ENCODE data around the gene ITCH.

DNA sequence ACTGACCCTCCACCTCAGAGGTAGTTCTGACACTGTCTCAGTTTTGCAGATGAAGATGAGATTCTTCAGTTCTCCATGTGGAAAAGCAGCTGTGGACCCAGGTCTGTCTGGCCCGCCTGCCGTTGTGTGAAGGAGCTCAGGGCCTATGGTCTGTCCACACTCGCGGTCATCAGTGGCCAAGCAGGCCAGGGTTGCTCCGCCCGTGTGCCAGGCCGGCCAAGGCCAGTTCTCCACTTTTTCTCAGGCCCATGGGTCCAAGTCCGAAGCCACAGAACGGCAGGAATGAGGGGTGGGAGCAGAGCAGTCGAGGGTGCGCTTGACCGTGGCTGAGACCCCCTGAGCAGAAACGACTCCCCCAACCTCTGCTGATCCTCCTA is 186.8 kb downstream of the ITCH start:
- TF ChIP-seq, protein P1, sequence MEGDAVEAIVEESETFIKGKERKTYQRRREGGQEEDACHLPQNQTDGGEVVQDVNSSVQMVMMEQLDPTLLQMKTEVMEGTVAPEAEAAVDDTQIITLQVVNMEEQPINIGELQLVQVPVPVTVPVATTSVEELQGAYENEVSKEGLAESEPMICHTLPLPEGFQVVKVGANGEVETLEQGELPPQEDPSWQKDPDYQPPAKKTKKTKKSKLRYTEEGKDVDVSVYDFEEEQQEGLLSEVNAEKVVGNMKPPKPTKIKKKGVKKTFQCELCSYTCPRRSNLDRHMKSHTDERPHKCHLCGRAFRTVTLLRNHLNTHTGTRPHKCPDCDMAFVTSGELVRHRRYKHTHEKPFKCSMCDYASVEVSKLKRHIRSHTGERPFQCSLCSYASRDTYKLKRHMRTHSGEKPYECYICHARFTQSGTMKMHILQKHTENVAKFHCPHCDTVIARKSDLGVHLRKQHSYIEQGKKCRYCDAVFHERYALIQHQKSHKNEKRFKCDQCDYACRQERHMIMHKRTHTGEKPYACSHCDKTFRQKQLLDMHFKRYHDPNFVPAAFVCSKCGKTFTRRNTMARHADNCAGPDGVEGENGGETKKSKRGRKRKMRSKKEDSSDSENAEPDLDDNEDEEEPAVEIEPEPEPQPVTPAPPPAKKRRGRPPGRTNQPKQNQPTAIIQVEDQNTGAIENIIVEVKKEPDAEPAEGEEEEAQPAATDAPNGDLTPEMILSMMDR (tag by site-specific recombination; IDR thresholded peaks at IDR 0.05), result no peak
- TF ChIP-seq ZNF707 (tag by site-specific recombination; IDR thresholded peaks at IDR 0.05) (no peak), ZNF311 (tag by site-specific recombination; IDR thresholded peaks at IDR 0.05; ENCODE audit: borderline replicate concordance) (no peak), ZNF10 (tag by site-specific recombination; IDR thresholded peaks at IDR 0.05) (no peak), GLI4 (tag by site-specific recombination; IDR thresholded peaks at IDR 0.05) (no peak), SP7 (tag by site-specific recombination; IDR thresholded peaks at IDR 0.05) (no peak), ZNF239 (tag by site-specific recombination; IDR thresholded peaks at IDR 0.05) (no peak), ZNF223 (tag by site-specific recombination; IDR thresholded peaks at IDR 0.05) (no peak), RBAK (tag by site-specific recombination; IDR thresholded peaks at IDR 0.05) (no peak), ZNF837 (tag by site-specific recombination; IDR thresholded peaks at IDR 0.05) (no peak)
- TF ChIP-seq, protein P2, sequence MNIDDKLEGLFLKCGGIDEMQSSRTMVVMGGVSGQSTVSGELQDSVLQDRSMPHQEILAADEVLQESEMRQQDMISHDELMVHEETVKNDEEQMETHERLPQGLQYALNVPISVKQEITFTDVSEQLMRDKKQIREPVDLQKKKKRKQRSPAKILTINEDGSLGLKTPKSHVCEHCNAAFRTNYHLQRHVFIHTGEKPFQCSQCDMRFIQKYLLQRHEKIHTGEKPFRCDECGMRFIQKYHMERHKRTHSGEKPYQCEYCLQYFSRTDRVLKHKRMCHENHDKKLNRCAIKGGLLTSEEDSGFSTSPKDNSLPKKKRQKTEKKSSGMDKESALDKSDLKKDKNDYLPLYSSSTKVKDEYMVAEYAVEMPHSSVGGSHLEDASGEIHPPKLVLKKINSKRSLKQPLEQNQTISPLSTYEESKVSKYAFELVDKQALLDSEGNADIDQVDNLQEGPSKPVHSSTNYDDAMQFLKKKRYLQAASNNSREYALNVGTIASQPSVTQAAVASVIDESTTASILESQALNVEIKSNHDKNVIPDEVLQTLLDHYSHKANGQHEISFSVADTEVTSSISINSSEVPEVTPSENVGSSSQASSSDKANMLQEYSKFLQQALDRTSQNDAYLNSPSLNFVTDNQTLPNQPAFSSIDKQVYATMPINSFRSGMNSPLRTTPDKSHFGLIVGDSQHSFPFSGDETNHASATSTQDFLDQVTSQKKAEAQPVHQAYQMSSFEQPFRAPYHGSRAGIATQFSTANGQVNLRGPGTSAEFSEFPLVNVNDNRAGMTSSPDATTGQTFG (tag by site-specific recombination; IDR thresholded peaks at IDR 0.05; ENCODE audit: borderline replicate concordance), result no peak
- TF ChIP-seq, protein P3, sequence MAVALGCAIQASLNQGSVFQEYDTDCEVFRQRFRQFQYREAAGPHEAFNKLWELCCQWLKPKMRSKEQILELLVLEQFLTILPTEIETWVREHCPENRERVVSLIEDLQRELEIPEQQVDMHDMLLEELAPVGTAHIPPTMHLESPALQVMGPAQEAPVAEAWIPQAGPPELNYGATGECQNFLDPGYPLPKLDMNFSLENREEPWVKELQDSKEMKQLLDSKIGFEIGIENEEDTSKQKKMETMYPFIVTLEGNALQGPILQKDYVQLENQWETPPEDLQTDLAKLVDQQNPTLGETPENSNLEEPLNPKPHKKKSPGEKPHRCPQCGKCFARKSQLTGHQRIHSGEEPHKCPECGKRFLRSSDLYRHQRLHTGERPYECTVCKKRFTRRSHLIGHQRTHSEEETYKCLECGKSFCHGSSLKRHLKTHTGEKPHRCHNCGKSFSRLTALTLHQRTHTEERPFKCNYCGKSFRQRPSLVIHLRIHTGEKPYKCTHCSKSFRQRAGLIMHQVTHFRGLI (tag by site-specific recombination; IDR thresholded peaks at IDR 0.05), result no peak
- TF ChIP-seq, protein P4, sequence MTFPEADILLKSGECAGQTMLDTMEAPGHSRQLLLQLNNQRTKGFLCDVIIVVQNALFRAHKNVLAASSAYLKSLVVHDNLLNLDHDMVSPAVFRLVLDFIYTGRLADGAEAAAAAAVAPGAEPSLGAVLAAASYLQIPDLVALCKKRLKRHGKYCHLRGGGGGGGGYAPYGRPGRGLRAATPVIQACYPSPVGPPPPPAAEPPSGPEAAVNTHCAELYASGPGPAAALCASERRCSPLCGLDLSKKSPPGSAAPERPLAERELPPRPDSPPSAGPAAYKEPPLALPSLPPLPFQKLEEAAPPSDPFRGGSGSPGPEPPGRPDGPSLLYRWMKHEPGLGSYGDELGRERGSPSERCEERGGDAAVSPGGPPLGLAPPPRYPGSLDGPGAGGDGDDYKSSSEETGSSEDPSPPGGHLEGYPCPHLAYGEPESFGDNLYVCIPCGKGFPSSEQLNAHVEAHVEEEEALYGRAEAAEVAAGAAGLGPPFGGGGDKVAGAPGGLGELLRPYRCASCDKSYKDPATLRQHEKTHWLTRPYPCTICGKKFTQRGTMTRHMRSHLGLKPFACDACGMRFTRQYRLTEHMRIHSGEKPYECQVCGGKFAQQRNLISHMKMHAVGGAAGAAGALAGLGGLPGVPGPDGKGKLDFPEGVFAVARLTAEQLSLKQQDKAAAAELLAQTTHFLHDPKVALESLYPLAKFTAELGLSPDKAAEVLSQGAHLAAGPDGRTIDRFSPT (tag by site-specific recombination; IDR thresholded peaks at IDR 0.05), result no peak
